WTC11 (cell line): ENCODE data around the gene MIS18BP1. TPM values are rescaled to one million over a fixed set of nuclear protein-coding genes. Genes with fewer than 3 reads are reported as not detected.

ENCODE experiments used
- ATAC-seq: fragments of 200-7000 bp; cut with Tn5 transposase; 2 replicates; pipeline ENCODE4 v1.10.0; 2021; ENCODE audit warnings: mild to moderate bottlenecking, moderate library complexity
- CTCF ChIA-PET: fragments of 300-600 bp; sonication (Branson Sonifier 250); formaldehyde crosslinking; loops from one replicate; lab custom pipeline; 2021; ENCODE audit warnings: antibody characterized with exemption; lab: Charles Lee
- POLR2A ChIA-PET: fragments of 350-600 bp; sonication (Branson Sonifier 250); formaldehyde crosslinking; loops from one replicate; lab custom pipeline; 2021; ENCODE audit warnings: antibody characterized with exemption; lab: Charles Lee
- DNase-seq: peaks from one replicate; pipeline ENCODE4 v3.0.0; 2021; ENCODE audit warnings: low spot score
- H3K27ac Mint-ChIP-seq: 2 replicates; pipeline ENCODE4 v1.8.0; 2021; ENCODE audit warnings: mixed read lengths
- H3K27me3 Mint-ChIP-seq: 2 replicates; pipeline ENCODE4 v1.8.0; 2021; ENCODE audit warnings: low read depth, mild to moderate bottlenecking, moderate library complexity, mixed read lengths
- H3K36me3 Mint-ChIP-seq: 2 replicates; pipeline ENCODE4 v1.8.0; 2021; ENCODE audit warnings: mixed read lengths
- H3K4me1 Mint-ChIP-seq: 2 replicates; pipeline ENCODE4 v1.8.0; 2022; ENCODE audit warnings: mixed read lengths
- H3K4me3 Mint-ChIP-seq: 2 replicates; pipeline ENCODE4 v1.8.0; 2021; ENCODE audit warnings: mild to moderate bottlenecking, moderate library complexity, mixed read lengths
- H3K9me3 Mint-ChIP-seq: 2 replicates; pipeline ENCODE4 v1.8.0; 2021; ENCODE audit warnings: mixed read lengths
- CBFB ChIP-seq: sonication (generic); formaldehyde crosslinking; IDR thresholded peaks from 2 replicates; pipeline ENCODE4 v1.8.1; 2022; ENCODE audit warnings: mild to moderate bottlenecking, low read depth, missing genetic modification reagents
- GTF2I ChIP-seq: fragments of 250-450 bp; sonication (Bioruptor Pico); conservative IDR thresholded peaks from 2 replicates; pipeline ENCODE4 v1.4.0; 2021; ENCODE audit warnings: mild to moderate bottlenecking
- JUN ChIP-seq: sonication (generic); formaldehyde crosslinking; IDR thresholded peaks from 2 replicates; pipeline ENCODE4 v1.8.0; 2023; ENCODE audit warnings: mild to moderate bottlenecking, missing genetic modification reagents
- NR3C1 ChIP-seq: sonication (generic); formaldehyde crosslinking; conservative IDR thresholded peaks from 2 replicates; pipeline ENCODE4 v1.8.1; 2023; ENCODE audit warnings: low read depth, mild to moderate bottlenecking, missing genetic modification reagents
- SOX15 ChIP-seq: fragments of 250-450 bp; sonication (Bioruptor Pico); IDR thresholded peaks from 2 replicates; pipeline ENCODE4 v1.9.0; 2021; ENCODE audit warnings: mild to moderate bottlenecking
- ZNF219 ChIP-seq: sonication (generic); formaldehyde crosslinking; IDR thresholded peaks from 2 replicates; pipeline ENCODE4 v1.8.0; 2023; ENCODE audit warnings: missing genetic modification reagents, mild to moderate bottlenecking, borderline replicate concordance
- ZNF232 ChIP-seq: sonication (generic); formaldehyde crosslinking; IDR thresholded peaks from 2 replicates; pipeline ENCODE4 v1.8.0; 2022; ENCODE audit warnings: mild to moderate bottlenecking, missing genetic modification reagents
- total RNA-seq: library from RNA; stranded (reverse); gene quantifications from 3 replicates; pipeline ENCODE4 v1.2.3, GENCODE V29; 2021
- TF ChIP-seq, protein P1 (sequence below): sonication (generic); formaldehyde crosslinking; conservative IDR thresholded peaks from 2 replicates; pipeline ENCODE4 v1.8.1; 2022; ENCODE audit warnings: mild to moderate bottlenecking, missing genetic modification reagents
- TF ChIP-seq, protein P2 (sequence below): fragments of 250-450 bp; sonication (Bioruptor Pico); IDR thresholded peaks from 2 replicates; pipeline ENCODE4 v1.9.0; 2021; ENCODE audit warnings: mild to moderate bottlenecking
- TF ChIP-seq, protein P3 (sequence below): sonication (generic); formaldehyde crosslinking; IDR thresholded peaks from 2 replicates; pipeline ENCODE4 v1.8.0; 2022; ENCODE audit warnings: mild to moderate bottlenecking, missing genetic modification reagents
- TF ChIP-seq, protein P4 (sequence below): sonication (generic); formaldehyde crosslinking; IDR thresholded peaks from 2 replicates; pipeline ENCODE4 v1.8.0; 2022; ENCODE audit warnings: missing genetic modification reagents
- TF ChIP-seq, protein P5 (sequence below): sonication (generic); formaldehyde crosslinking; IDR thresholded peaks from 2 replicates; pipeline ENCODE4 v1.8.1; 2023; ENCODE audit warnings: mild to moderate bottlenecking, missing genetic modification reagents

MIS18BP1 gene
- total RNA-seq, 1 experiment from 2014 or later = 65.7 TPM

DNA sequence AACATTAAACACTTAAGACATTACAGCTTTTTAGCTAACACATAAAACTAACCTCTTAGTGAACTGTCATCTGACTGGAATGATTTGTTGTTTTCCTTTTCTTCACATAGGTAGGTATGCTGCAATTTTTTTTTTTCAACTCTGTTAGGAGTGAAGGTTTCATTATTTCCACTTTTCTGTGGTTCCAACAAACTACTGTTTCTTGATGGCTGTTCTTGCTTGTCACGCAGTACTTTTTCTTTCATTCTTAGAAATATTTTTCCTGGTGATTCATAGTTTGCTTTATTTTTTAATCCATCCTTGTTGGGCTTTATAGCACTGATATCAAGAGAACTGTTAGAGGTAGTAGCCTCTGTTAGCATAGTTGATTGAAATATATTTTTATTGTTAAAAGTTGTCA lies 6.3 kb downstream of the MIS18BP1 start:
- Mint-ChIP-seq H3K36me3 (peaks cover 9% of the 10 kb centered on the region), H3K4me3 (no peak overlapping the region), H3K9me3 (no peaks in the 10 kb centered on the region), H3K4me1 (peaks cover 13% of the 10 kb centered on the region), H3K27ac (no peak overlapping the region), H3K27me3 (no peaks in the 10 kb centered on the region)
- POLR2A ChIA-PET = interaction anchor here (0.6 kb wide), 1 partner anchor 470 kb away, joined by 3 read pairs; no protein-coding TSS in a partner anchor
- no peak for DNase-seq
- TF ChIP-seq, protein P1, sequence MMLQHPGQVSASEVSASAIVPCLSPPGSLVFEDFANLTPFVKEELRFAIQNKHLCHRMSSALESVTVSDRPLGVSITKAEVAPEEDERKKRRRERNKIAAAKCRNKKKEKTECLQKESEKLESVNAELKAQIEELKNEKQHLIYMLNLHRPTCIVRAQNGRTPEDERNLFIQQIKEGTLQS (CRISPR knock-in tag) = no peak
- TF ChIP-seq JUN (CRISPR knock-in tag) = no peak
- TF ChIP-seq, protein P2, sequence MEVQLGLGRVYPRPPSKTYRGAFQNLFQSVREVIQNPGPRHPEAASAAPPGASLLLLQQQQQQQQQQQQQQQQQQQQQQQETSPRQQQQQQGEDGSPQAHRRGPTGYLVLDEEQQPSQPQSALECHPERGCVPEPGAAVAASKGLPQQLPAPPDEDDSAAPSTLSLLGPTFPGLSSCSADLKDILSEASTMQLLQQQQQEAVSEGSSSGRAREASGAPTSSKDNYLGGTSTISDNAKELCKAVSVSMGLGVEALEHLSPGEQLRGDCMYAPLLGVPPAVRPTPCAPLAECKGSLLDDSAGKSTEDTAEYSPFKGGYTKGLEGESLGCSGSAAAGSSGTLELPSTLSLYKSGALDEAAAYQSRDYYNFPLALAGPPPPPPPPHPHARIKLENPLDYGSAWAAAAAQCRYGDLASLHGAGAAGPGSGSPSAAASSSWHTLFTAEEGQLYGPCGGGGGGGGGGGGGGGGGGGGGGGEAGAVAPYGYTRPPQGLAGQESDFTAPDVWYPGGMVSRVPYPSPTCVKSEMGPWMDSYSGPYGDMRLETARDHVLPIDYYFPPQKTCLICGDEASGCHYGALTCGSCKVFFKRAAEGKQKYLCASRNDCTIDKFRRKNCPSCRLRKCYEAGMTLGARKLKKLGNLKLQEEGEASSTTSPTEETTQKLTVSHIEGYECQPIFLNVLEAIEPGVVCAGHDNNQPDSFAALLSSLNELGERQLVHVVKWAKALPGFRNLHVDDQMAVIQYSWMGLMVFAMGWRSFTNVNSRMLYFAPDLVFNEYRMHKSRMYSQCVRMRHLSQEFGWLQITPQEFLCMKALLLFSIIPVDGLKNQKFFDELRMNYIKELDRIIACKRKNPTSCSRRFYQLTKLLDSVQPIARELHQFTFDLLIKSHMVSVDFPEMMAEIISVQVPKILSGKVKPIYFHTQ (CRISPR knock-in tag) = no peak
- no peak for TF ChIP-seq CBFB (CRISPR knock-in tag)
- CTCF ChIA-PET = no interaction called here
- ATAC-seq = no peak

DNA sequence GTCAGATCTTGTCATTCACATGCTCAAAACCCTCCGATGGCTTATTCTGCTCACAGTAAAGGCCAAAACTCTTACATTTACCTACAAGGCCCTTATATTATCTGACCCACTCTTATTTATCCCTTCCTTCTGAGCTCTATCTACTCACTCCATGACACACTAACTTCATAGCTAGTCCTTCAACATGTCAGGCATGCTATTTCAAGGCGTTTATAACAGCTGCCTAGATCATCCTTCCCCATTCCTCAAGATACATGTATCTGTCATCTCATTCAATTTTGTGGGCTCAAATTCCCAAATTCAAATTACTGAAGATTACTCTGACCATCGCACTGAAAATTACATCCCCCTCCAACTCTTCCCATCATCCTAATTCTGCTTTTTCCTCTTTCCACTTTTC lies 6.9 kb downstream of the MIS18BP1 start:
- no peak for ATAC-seq
- ChIA-PET CTCF (interaction anchor here (0.6 kb wide), 1 partner anchor 333 kb away, joined by 3 read pairs; no protein-coding TSS in a partner anchor), POLR2A (interaction anchor here (0.6 kb wide), 1 partner anchor 470 kb away, joined by 3 read pairs; no protein-coding TSS in a partner anchor)
- Mint-ChIP-seq H3K36me3 (peaks cover 10% of the 10 kb centered on the region), H3K27me3 (no peaks in the 10 kb centered on the region), H3K4me3 (no peak overlapping the region), H3K27ac (no peak overlapping the region), H3K4me1 (peaks cover 8% of the 10 kb centered on the region), H3K9me3 (no peaks in the 10 kb centered on the region)
- DNase-seq = no peak
- TF ChIP-seq, protein P3, sequence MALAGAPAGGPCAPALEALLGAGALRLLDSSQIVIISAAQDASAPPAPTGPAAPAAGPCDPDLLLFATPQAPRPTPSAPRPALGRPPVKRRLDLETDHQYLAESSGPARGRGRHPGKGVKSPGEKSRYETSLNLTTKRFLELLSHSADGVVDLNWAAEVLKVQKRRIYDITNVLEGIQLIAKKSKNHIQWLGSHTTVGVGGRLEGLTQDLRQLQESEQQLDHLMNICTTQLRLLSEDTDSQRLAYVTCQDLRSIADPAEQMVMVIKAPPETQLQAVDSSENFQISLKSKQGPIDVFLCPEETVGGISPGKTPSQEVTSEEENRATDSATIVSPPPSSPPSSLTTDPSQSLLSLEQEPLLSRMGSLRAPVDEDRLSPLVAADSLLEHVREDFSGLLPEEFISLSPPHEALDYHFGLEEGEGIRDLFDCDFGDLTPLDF (CRISPR knock-in tag) = no peak
- TF ChIP-seq GTF2I = no peak
- TF ChIP-seq ZNF219 (CRISPR knock-in tag) = no peak
- TF ChIP-seq ZNF232 (CRISPR knock-in tag) = no peak
- no peak for TF ChIP-seq SOX15
- no peak for TF ChIP-seq NR3C1

DNA sequence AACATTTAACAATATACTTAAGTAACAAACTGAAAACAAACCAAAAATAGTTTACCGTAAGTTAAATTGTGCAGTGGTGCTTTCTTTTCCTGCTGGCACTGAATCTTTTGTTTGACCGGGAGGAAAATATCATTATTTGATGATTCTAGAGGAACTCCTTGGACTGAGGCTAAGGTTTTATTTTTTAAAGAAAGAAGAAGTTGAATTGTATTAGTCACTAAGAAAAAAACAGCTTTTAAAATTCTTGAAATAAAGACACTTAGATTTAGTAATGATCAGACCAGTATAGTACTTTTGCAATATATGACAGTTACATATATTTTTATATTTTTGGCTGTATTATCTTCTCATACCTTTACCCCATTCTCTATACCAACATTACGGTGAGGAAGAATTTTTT lies 10.3 kb downstream of the MIS18BP1 start:
- no peak overlapping the region for H3K27ac Mint-ChIP-seq
- POLR2A ChIA-PET = no interaction called here
- no peak for TF ChIP-seq JUN (CRISPR knock-in tag)
- TF ChIP-seq, all 79 proteins: peak for 0
- DNase-seq (no peak), ATAC-seq (no peak)
- Mint-ChIP-seq H3K4me1 (no peaks in the 10 kb centered on the region), H3K9me3 (no peaks in the 10 kb centered on the region), H3K4me3 (no peak overlapping the region), H3K36me3 (peaks cover 22% of the 10 kb centered on the region), H3K27me3 (no peaks in the 10 kb centered on the region)
- CTCF ChIA-PET = interaction anchor here (2.8 kb wide), 1 partner anchor 10 kb away, joined by 10 read pairs; the partner anchor contains the start of gene MIS18BP1

DNA sequence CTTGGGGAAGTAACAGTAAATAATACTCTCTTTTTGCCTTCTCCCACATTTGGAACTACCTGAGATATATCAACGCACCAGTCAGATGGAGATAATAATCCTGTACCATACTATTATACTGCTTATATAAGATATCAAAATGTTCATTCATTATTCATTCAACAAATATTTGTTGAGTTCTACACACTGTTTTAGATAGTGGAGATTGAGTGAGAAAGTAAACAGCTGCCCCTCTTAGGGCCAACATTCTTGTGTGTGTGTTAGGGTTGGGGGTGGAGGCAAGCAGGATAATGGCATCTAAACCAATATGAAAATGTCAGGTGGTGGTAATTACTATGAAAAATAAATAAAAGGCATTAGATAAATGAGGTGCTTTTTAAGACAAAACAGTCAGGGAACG lies 14.0 kb downstream of the MIS18BP1 start:
- Mint-ChIP-seq H3K4me1 (no peaks in the 10 kb centered on the region), H3K9me3 (no peaks in the 10 kb centered on the region), H3K27me3 (no peaks in the 10 kb centered on the region), H3K36me3 (peaks cover 32% of the 10 kb centered on the region), H3K4me3 (no peak overlapping the region), H3K27ac (no peak overlapping the region)
- ATAC-seq = no peak
- DNase-seq = no peak
- CTCF ChIA-PET = no interaction called here
- TF ChIP-seq, protein P4, sequence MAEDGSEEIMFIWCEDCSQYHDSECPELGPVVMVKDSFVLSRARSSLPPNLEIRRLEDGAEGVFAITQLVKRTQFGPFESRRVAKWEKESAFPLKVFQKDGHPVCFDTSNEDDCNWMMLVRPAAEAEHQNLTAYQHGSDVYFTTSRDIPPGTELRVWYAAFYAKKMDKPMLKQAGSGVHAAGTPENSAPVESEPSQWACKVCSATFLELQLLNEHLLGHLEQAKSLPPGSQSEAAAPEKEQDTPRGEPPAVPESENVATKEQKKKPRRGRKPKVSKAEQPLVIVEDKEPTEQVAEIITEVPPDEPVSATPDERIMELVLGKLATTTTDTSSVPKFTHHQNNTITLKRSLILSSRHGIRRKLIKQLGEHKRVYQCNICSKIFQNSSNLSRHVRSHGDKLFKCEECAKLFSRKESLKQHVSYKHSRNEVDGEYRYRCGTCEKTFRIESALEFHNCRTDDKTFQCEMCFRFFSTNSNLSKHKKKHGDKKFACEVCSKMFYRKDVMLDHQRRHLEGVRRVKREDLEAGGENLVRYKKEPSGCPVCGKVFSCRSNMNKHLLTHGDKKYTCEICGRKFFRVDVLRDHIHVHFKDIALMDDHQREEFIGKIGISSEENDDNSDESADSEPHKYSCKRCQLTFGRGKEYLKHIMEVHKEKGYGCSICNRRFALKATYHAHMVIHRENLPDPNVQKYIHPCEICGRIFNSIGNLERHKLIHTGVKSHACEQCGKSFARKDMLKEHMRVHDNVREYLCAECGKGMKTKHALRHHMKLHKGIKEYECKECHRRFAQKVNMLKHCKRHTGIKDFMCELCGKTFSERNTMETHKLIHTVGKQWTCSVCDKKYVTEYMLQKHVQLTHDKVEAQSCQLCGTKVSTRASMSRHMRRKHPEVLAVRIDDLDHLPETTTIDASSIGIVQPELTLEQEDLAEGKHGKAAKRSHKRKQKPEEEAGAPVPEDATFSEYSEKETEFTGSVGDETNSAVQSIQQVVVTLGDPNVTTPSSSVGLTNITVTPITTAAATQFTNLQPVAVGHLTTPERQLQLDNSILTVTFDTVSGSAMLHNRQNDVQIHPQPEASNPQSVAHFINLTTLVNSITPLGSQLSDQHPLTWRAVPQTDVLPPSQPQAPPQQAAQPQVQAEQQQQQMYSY = no peak
- TF ChIP-seq, protein P5, sequence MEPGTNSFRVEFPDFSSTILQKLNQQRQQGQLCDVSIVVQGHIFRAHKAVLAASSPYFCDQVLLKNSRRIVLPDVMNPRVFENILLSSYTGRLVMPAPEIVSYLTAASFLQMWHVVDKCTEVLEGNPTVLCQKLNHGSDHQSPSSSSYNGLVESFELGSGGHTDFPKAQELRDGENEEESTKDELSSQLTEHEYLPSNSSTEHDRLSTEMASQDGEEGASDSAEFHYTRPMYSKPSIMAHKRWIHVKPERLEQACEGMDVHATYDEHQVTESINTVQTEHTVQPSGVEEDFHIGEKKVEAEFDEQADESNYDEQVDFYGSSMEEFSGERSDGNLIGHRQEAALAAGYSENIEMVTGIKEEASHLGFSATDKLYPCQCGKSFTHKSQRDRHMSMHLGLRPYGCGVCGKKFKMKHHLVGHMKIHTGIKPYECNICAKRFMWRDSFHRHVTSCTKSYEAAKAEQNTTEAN (CRISPR knock-in tag) = no peak
- POLR2A ChIA-PET = no interaction called here
